Kidney epithelial cell (primary cell): Measurements from ENCODE around the gene RRBP1. TPM values are rescaled to one million over a fixed set of nuclear protein-coding genes. Genes with fewer than 3 reads are reported as not detected.

Experiments
- DNase-seq: peaks from one replicate; pipeline ENCODE4 v3.0.0-alpha.2; 2010; ENCODE audit warnings: low read depth
- H3K27me3 ChIP-seq: 2 replicates; pipeline ENCODE4 v1.6.0; 2011; ENCODE audit warnings: low read length; ENCODE audit not compliant: control insufficient read depth, insufficient read depth
- H3K36me3 ChIP-seq: 2 replicates; pipeline ENCODE4 v1.5.1; 2011; ENCODE audit warnings: low read length; ENCODE audit not compliant: control insufficient read depth, insufficient read depth
- H3K4me3 ChIP-seq: 2 replicates; pipeline ENCODE4 v1.5.1; 2011; ENCODE audit warnings: low read depth, mild to moderate bottlenecking, control low read depth, low read length
- CTCF ChIP-seq: IDR thresholded peaks from 2 replicates; pipeline ENCODE4 v1.5.1; 2011; ENCODE audit warnings: mild to moderate bottlenecking, moderate library complexity, low read length, control low read depth, inconsistent platforms; ENCODE audit not compliant: insufficient read depth, poor library complexity, severe bottlenecking
- total RNA-seq: library from RNA; depleted of rRNA; stranded (reverse); fragments of >200 nt; gene quantifications from 2 replicates; pipeline ENCODE4 v1.2.3, GENCODE V29; 2015

RRBP1 gene
- total RNA-seq, 1 donor from 2014 or later: 98.4 TPM

GRCh38 chr20:17726902-17727301 lies 44.9 kb upstream of the RRBP1 start:
- H3K4me3 ChIP-seq: no peak overlapping the region

GRCh38 chr20:17725094-17725835 lies 43.2 kb upstream of the RRBP1 start:
- Histone ChIP-seq H3K27me3 (peaks cover 2% of the 10 kb centered on the region), H3K4me3 (no peak overlapping the region), H3K36me3 (no peaks in the 10 kb centered on the region)
- no peak for TF ChIP-seq CTCF
- no peak for DNase-seq

More at GRCh38 chr20:17726902-17727301, 44.9 kb upstream of the RRBP1 start:
- no peak for DNase-seq
- TF ChIP-seq CTCF: no peak
- H3K27me3 ChIP-seq: peaks cover 3% of the 10 kb centered on the region
- no peaks in the 10 kb centered on the region for H3K36me3 ChIP-seq

GRCh38 chr20:17723301-17723691 lies 41.3 kb upstream of the RRBP1 start:
- no peak for TF ChIP-seq CTCF
- H3K4me3 ChIP-seq: no peak overlapping the region
- H3K36me3 ChIP-seq: no peaks in the 10 kb centered on the region
- H3K27me3 ChIP-seq: no peaks in the 10 kb centered on the region
- no peak for DNase-seq

- TF ChIP-seq CTCF: no peak
- Histone ChIP-seq H3K4me3 (no peak overlapping the region), H3K27me3 (no peaks in the 10 kb centered on the region), H3K36me3 (no peaks in the 10 kb centered on the region)
- no peak for DNase-seq
Observed at GRCh38 chr20:17722493-17723300, 40.7 kb upstream of the RRBP1 start.

GRCh38 chr20:17721802-17722486 lies 39.9 kb upstream of the RRBP1 start:
- no peak for TF ChIP-seq CTCF

More at GRCh38 chr20:17721802-17722486, 39.9 kb upstream of the RRBP1 start:
- Histone ChIP-seq H3K4me3 (no peak overlapping the region), H3K36me3 (no peaks in the 10 kb centered on the region), H3K27me3 (no peaks in the 10 kb centered on the region)
- DNase-seq: no peak
